ENCODE measurements around the gene TCL1A. TPM values are rescaled to one million over a fixed set of nuclear protein-coding genes. Genes with fewer than 3 reads are reported as not detected.

The TCL1A gene
- total RNA-seq, 1 experiment from 2014 or later: not detected

DNA sequence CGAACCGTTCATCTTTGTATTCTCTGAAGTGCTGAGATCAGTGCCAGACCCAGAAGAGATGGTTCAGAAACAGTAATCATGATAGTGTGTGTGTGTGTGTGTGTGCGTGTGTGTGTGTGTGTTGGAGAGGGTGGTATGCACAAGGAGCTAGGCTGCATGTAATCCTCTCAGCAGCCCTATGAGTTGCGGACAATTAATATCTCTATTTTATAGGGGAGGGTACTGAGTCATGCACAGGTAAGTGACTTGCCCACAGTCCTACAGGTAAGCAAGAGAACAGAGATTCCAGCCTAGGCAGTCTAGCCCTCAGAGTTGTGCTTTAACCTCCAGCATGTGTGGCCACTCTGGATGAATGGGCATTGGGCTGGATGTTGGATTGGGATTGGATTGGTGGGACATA lies 27.9 kb upstream of the TCL1A start:
- Histone ChIP-seq H3K79me1 (ENCODE audit: insufficient read depth, low read depth, low read length, poor library complexity, severe bottlenecking) (no peaks in the 10 kb centered on the region), H3K9ac (ENCODE audit: extremely low read depth, insufficient read length, low read length) (no peak overlapping the region), H3K56ac (ENCODE audit: insufficient read length, low read depth, low read length) (no peak overlapping the region), H4K8ac (replicated peaks; ENCODE audit: insufficient read length, low read depth, low read length) (no peak overlapping the region), H4K91ac (ENCODE audit: insufficient read length, low read depth, low read length) (no peak overlapping the region), H2BK5ac (ENCODE audit: insufficient read length, low read length) (no peak overlapping the region), H3T11ph (ENCODE audit: low read length) (no peak overlapping the region), H3K18ac (ENCODE audit: insufficient read length, low read depth, low read length) (no peak overlapping the region), H4K5ac (ENCODE audit: insufficient read length, low read depth, low read length) (no peak overlapping the region), H2AFZ (ENCODE audit: low read length) (no peak overlapping the region), H2BK15ac (ENCODE audit: low read depth, low read length) (no peak overlapping the region), H3K27me3 (ENCODE audit: insufficient read depth, low read length) (no peaks in the 10 kb centered on the region), H2BK12ac (ENCODE audit: insufficient read length, low read depth, low read length) (no peak overlapping the region), H3K4me1 (ENCODE audit: insufficient read depth, low read length) (no peaks in the 10 kb centered on the region), H4K20me1 (ENCODE audit: control insufficient read depth, insufficient read depth, insufficient read length) (no peaks in the 10 kb centered on the region), H3K23me2 (ENCODE audit: insufficient read length, low read depth, low read length, poor library complexity, severe bottlenecking) (no peaks in the 10 kb centered on the region), H3K4ac (ENCODE audit: low read depth, low read length) (no peak overlapping the region), H2AK5ac (ENCODE audit: insufficient read length, low read length) (no peak overlapping the region), H3K79me2 (ENCODE audit: insufficient read depth, low read length) (no peaks in the 10 kb centered on the region), H3K9me3 (ENCODE audit: control insufficient read depth, low read depth, low read length) (no peaks in the 10 kb centered on the region), H2BK120ac (ENCODE audit: low read depth, low read length, poor library complexity, severe bottlenecking) (no peak overlapping the region), H3K23ac (ENCODE audit: insufficient read length, low read depth, low read length) (no peak overlapping the region), H3K14ac (ENCODE audit: insufficient read depth, low read length) (no peak overlapping the region), H3K27ac (ENCODE audit: insufficient read length, low read depth, low read length) (no peak overlapping the region), H2BK20ac (ENCODE audit: low read depth, low read length, poor library complexity, severe bottlenecking) (no peak overlapping the region), H3K4me2 (ENCODE audit: insufficient read depth, insufficient read length, low read length) (no peak overlapping the region)
- Mint-ChIP-seq H3K36me3 (ENCODE audit: insufficient read depth in 1 of 3, low read depth in 3 of 3) (no peaks in the 10 kb centered on the region), H3K4me1 (no peaks in the 10 kb centered on the region), H3K27ac (no peak overlapping the region), H3K9me3 (no peaks in the 10 kb centered on the region; a peak in 1 of 5 replicates), H3K4me3 (no peak overlapping the region), H3K27me3 (ENCODE audit: low read depth) (peaks cover 47% of the 10 kb centered on the region)
- WGBS (ENCODE audit: extremely low coverage, insufficient read length, low lambda C conversion rate): no CpG with 5 or more reads among the region's 4 CpGs
- DNase-seq: no peak
- TF ChIP-seq, protein P1, sequence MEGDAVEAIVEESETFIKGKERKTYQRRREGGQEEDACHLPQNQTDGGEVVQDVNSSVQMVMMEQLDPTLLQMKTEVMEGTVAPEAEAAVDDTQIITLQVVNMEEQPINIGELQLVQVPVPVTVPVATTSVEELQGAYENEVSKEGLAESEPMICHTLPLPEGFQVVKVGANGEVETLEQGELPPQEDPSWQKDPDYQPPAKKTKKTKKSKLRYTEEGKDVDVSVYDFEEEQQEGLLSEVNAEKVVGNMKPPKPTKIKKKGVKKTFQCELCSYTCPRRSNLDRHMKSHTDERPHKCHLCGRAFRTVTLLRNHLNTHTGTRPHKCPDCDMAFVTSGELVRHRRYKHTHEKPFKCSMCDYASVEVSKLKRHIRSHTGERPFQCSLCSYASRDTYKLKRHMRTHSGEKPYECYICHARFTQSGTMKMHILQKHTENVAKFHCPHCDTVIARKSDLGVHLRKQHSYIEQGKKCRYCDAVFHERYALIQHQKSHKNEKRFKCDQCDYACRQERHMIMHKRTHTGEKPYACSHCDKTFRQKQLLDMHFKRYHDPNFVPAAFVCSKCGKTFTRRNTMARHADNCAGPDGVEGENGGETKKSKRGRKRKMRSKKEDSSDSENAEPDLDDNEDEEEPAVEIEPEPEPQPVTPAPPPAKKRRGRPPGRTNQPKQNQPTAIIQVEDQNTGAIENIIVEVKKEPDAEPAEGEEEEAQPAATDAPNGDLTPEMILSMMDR (conservative IDR thresholded peaks at IDR 0.05): no peak

Measured in H9 (cell line).